Activated T-cell treated with anti-CD3 and anti-CD28 coated beads, Interleukin-2, amount 50 U/mL, for 4 hours (primary cell): ENCODE data around the gene TTLL5. TPM values are rescaled to one million over a fixed set of nuclear protein-coding genes. Genes with fewer than 3 reads are reported as not detected.

ENCODE experiments used
- ATAC-seq, 2 donors: fragments of 200-7000 bp; cut with Tn5 transposase; one replicate each; pipeline ENCODE4 v1.10.0; 2021
- DNase-seq: peaks from one replicate; pipeline ENCODE4 v3.0.0-alpha.2; 2020
- H3K27me3 Mint-ChIP-seq: one replicate; pipeline ENCODE4 v1.8.0; 2021; ENCODE audit warnings: low read depth, mixed read lengths
- H3K36me3 Mint-ChIP-seq: one replicate; pipeline ENCODE4 v1.8.0; 2022; ENCODE audit warnings: mixed read lengths; ENCODE audit not compliant: insufficient read depth
- H3K4me1 Mint-ChIP-seq: one replicate; pipeline ENCODE4 v1.8.0; 2021; ENCODE audit warnings: low read depth, mixed read lengths
- H3K4me3 Mint-ChIP-seq: one replicate; pipeline ENCODE4 v1.8.0; 2021; ENCODE audit warnings: mild to moderate bottlenecking, moderate library complexity, mixed read lengths
- H3K9me3 Mint-ChIP-seq: one replicate; pipeline ENCODE4 v1.8.0; 2021; ENCODE audit warnings: mixed read lengths
- total RNA-seq, 3 donors: library from RNA; stranded (reverse); gene quantifications; one replicate each; pipeline ENCODE4 v1.2.1, GENCODE V29; 2021

The TTLL5 gene
- total RNA-seq, 3 donors from 2014 or later, result 21.1 to 25.0 (median 21.1) TPM

DNA sequence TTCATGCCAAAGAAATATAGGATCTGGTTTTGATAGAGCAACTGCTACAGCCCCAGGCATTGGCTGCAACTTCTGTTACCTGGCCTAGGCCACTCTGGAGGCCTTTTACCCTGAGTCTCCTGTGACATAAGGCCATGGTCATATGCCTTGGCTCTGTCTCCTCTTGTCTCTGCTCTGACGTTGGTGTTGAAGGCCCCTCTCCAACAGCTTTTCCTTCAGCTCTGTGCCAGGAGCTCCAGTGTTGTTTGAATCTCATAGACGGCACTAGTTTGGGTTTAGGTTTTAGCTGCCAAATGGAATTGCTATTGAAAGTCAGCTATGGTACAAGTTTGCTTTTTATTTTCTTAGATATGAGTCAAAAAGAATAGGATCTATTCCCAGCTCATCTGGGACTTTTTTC, 41.1 kb downstream of the TTLL5 start:
- Mint-ChIP-seq H3K27me3 (no peaks in the 10 kb centered on the region), H3K9me3 (no peaks in the 10 kb centered on the region), H3K36me3 (peaks cover 48% of the 10 kb centered on the region)

GRCh38 chr14:75702616-75703261, 41.7 kb downstream of the TTLL5 start:
- DNase-seq (no peak), ATAC-seq (no peak)
- no peaks in the 10 kb centered on the region for H3K27me3 Mint-ChIP-seq
- H3K4me3 Mint-ChIP-seq, result no peak overlapping the region
- no peaks in the 10 kb centered on the region for H3K9me3 Mint-ChIP-seq
- no peaks in the 10 kb centered on the region for H3K4me1 Mint-ChIP-seq
- H3K36me3 Mint-ChIP-seq, result peaks cover 45% of the 10 kb centered on the region

More for the DNA sequence above, 41.1 kb downstream of the TTLL5 start:
- Mint-ChIP-seq H3K4me1 (no peaks in the 10 kb centered on the region), H3K4me3 (no peak overlapping the region)
- no peak for ATAC-seq
- no peak for DNase-seq

- no peak for ATAC-seq
- Mint-ChIP-seq H3K27me3 (no peaks in the 10 kb centered on the region), H3K4me1 (no peaks in the 10 kb centered on the region), H3K4me3 (no peak overlapping the region), H3K9me3 (no peaks in the 10 kb centered on the region), H3K36me3 (peaks cover 40% of the 10 kb centered on the region)
- no peak for DNase-seq
These were observed 42.4 kb downstream of the TTLL5 start for GRCh38 chr14:75703467-75703866.

DNA sequence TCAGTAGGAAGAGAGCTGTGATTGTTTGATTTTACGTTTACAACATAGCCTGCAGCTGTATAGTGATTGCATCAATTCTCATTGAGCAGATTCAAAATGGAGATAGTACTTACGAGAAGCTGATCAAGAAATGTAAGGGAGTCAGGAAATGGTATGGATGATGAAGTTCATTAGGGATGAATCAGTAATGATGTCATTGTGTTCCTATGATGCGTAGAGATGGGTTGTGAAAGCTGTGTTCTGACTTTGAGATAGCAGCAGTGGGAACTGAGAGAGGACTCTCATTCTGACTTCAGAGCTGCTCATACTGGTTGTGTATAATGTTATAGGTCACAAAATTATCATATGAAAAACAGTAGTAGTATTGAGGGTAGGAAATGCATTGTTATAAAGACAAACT, 44.0 kb downstream of the TTLL5 start:
- Mint-ChIP-seq H3K36me3 (peaks cover 31% of the 10 kb centered on the region), H3K27me3 (no peaks in the 10 kb centered on the region), H3K9me3 (no peaks in the 10 kb centered on the region), H3K4me1 (no peaks in the 10 kb centered on the region), H3K4me3 (no peak overlapping the region)
- ATAC-seq (no peak), DNase-seq (no peak)

DNA sequence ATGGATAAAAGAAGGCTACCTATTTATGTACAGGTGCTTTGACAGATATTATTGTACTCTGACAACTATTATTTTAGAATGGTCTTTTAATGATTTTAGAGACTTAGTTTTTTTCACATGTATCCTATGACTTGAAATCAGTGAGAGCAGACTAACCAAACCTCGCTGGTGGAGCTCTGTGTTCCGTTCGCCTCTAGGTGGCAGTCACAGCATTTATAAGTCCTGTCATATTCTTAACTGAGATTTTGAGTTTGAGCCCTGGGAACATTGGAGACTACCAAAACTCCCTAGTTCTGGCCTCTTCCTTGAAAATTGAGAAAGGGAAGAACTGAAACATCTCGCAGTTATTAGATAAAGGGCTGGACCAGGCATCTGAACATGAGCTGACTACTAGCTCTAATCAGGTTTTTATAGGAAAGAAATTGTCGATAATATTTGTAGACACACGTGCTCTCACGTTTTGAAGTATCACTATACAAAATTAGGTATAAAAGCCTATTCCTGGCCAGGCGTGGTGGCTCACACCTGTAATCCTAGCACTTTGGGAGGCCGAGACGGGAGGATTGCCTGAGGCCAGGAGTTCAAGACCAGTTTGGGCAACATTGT, 48.3 kb downstream of the TTLL5 start:
- ATAC-seq (peak; percentile 53 to 62), DNase-seq (peak; percentile 53)
- Mint-ChIP-seq H3K4me3 (no peak overlapping the region), H3K27me3 (no peaks in the 10 kb centered on the region), H3K36me3 (peaks cover 16% of the 10 kb centered on the region), H3K9me3 (no peaks in the 10 kb centered on the region), H3K4me1 (no peaks in the 10 kb centered on the region)

GRCh38 chr14:75711105-75711795, 50.2 kb downstream of the TTLL5 start:
- DNase-seq (no peak), ATAC-seq (no peak)
- no peak overlapping the region for H3K4me3 Mint-ChIP-seq
- no peaks in the 10 kb centered on the region for H3K9me3 Mint-ChIP-seq
- peaks cover 3% of the 10 kb centered on the region for H3K36me3 Mint-ChIP-seq
- H3K4me1 Mint-ChIP-seq, result no peaks in the 10 kb centered on the region
- H3K27me3 Mint-ChIP-seq, result no peaks in the 10 kb centered on the region

- no peak for DNase-seq
- no peak for ATAC-seq
These were observed 50.8 kb downstream of the TTLL5 start for GRCh38 chr14:75711796-75712211.

DNA sequence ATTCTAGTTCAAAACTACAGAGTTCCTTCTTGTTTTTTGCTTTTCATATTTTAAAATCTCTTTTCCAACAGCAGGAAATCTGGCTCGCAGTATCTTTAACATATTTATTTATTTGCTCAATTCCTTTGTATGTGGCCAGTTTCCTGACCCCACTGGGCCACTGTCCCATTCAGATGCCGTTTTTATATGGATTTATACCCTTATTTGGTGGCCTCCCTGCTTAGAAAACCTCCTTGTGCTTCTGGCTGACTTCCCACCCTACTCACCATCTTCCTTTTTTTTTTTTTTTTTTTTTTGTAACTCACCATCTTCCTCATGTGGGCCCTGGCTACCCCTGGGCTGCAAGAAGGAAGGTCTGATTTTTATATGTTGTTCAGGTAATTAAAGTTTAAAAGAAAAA, 53.9 kb downstream of the TTLL5 start:
- Mint-ChIP-seq H3K27me3 (no peaks in the 10 kb centered on the region), H3K4me3 (no peak overlapping the region), H3K9me3 (no peaks in the 10 kb centered on the region), H3K4me1 (no peaks in the 10 kb centered on the region), H3K36me3 (peaks cover 18% of the 10 kb centered on the region)
- no peak for DNase-seq
- ATAC-seq, result no peak

More at GRCh38 chr14:75711796-75712211, 50.8 kb downstream of the TTLL5 start:
- no peak overlapping the region for H3K4me3 Mint-ChIP-seq
- no peaks in the 10 kb centered on the region for H3K4me1 Mint-ChIP-seq
- peaks cover 3% of the 10 kb centered on the region for H3K36me3 Mint-ChIP-seq
- H3K27me3 Mint-ChIP-seq, result no peaks in the 10 kb centered on the region
- H3K9me3 Mint-ChIP-seq, result no peaks in the 10 kb centered on the region

- Mint-ChIP-seq H3K4me3 (no peak overlapping the region), H3K36me3 (peaks cover 25% of the 10 kb centered on the region), H3K9me3 (no peaks in the 10 kb centered on the region), H3K4me1 (no peaks in the 10 kb centered on the region), H3K27me3 (no peaks in the 10 kb centered on the region)
- DNase-seq (no peak), ATAC-seq (no peak)
These were observed 55.1 kb downstream of the TTLL5 start for GRCh38 chr14:75715926-75716780.

DNA sequence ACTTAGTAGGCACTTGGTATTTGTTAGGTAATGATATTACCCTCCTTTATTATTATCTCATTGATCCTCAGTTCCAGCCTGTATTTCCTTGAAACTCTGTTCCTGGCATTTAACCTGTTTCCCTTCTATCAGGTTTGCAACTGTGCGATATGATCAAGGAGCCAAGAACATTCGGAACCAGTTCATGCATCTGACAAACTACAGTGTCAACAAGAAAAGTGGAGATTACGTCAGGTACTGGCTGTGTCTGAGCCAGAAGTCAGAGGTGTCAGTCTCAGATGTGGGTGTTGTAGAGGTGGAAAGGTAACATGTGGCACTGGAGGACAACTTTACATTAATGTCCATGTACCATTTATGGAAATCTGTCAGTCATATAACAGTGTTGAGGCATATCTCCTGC, 56.7 kb downstream of the TTLL5 start:
- H3K36me3 Mint-ChIP-seq, result peaks cover 37% of the 10 kb centered on the region
- H3K4me3 Mint-ChIP-seq, result no peak overlapping the region
- H3K9me3 Mint-ChIP-seq, result no peaks in the 10 kb centered on the region
- DNase-seq, result no peak
- ATAC-seq, result no peak
- H3K27me3 Mint-ChIP-seq, result no peaks in the 10 kb centered on the region
- H3K4me1 Mint-ChIP-seq, result no peaks in the 10 kb centered on the region

DNA sequence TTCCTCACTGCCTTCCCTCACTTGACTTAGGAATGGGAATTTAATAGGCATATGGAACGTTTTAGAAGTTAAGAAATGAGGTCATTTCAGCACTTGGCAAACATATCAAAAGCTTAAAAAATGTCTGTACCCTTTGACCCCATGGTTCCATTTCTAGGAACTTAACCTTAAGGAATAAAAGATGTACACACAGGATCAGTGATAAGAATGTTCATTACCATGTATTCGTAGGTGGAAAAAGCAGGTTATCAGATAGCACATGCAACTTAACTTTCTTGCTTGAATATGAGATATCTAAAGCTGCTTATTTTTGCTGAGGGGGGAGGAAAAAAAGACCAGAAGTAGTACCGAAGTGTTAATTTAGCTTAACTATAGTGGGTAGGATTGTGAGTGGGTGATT, 57.2 kb downstream of the TTLL5 start:
- Mint-ChIP-seq H3K4me1 (no peaks in the 10 kb centered on the region), H3K4me3 (no peak overlapping the region), H3K36me3 (peaks cover 41% of the 10 kb centered on the region), H3K9me3 (no peaks in the 10 kb centered on the region), H3K27me3 (no peaks in the 10 kb centered on the region)
- no peak for DNase-seq
- no peak for ATAC-seq

DNA sequence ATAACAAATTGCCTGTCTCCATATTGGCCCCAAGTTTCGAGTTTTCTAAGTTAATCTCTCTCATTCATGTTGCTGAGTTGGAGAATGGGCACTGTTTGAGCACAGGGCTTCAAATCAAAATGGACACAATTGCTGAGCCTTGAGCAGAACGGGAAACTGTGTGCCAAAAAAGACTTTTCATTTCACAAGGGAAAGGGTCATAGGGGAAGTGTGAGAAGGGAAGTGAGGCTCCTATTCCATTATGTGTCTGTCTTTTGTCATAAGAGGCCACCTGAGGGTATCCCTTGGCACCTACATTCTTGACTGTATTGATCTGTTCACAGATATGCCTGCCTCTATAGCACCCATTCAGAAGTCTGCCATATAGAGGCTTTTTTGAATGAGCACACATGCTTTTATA, 59.1 kb downstream of the TTLL5 start:
- ATAC-seq, result no peak
- H3K27me3 Mint-ChIP-seq, result no peaks in the 10 kb centered on the region

GRCh38 chr14:75720842-75721498, 59.9 kb downstream of the TTLL5 start:
- H3K36me3 Mint-ChIP-seq, result peaks cover 56% of the 10 kb centered on the region
- no peaks in the 10 kb centered on the region for H3K27me3 Mint-ChIP-seq
- no peak for ATAC-seq
- H3K4me3 Mint-ChIP-seq, result no peak overlapping the region
- no peaks in the 10 kb centered on the region for H3K9me3 Mint-ChIP-seq
- peaks cover 5% of the 10 kb centered on the region for H3K4me1 Mint-ChIP-seq
- DNase-seq, result no peak

More for the DNA sequence above, 59.1 kb downstream of the TTLL5 start:
- peaks cover 5% of the 10 kb centered on the region for H3K4me1 Mint-ChIP-seq
- no peaks in the 10 kb centered on the region for H3K9me3 Mint-ChIP-seq
- H3K4me3 Mint-ChIP-seq, result no peak overlapping the region
- DNase-seq, result no peak
- peaks cover 52% of the 10 kb centered on the region for H3K36me3 Mint-ChIP-seq

DNA sequence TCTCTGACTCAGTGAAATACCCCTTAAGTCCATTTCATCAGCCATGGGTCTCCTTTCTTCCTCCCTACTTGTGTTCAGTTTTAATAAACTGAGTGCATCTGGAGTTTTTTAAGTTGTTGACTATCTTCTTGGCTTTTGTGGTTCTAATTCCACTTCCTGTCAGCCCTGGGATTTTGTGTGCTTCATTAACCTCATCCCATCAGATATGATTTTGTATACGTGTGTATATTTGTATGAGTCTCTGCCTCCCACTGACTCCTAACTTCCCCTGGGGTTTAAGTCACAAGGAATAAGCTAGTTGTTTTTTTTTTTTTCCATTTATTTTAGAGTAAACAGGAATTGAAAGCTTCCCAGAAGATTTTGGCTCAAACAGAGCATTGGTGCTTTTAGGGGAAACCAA, 62.7 kb downstream of the TTLL5 start:
- Mint-ChIP-seq H3K4me1 (peaks cover 5% of the 10 kb centered on the region), H3K4me3 (no peak overlapping the region), H3K27me3 (no peaks in the 10 kb centered on the region), H3K36me3 (peaks cover 60% of the 10 kb centered on the region), H3K9me3 (peaks cover 4% of the 10 kb centered on the region)
- no peak for ATAC-seq
- no peak for DNase-seq
